K562 (cell line): Measurements from ENCODE around the gene PPP2R5A. TPM values are rescaled to one million over a fixed set of nuclear protein-coding genes. Genes with fewer than 3 reads are reported as not detected.

Source experiments
- AFF1 ChIP-seq, 2 experiments: fragments of 450-650 bp; IDR thresholded peaks; 2 replicates each; pipeline ENCODE4 v1.6.1; 2018; ENCODE audit warnings: mild to moderate bottlenecking in 2 of 2, low read depth in 1 of 2; ENCODE audit not compliant: partially characterized antibody in 2 of 2
- AFF4 ChIP-seq: sonication (generic); formaldehyde crosslinking; IDR thresholded peaks from 2 replicates; pipeline ENCODE4 v1.8.0; 2023; ENCODE audit warnings: mild to moderate bottlenecking, missing genetic modification reagents
- BRD4 ChIP-seq: fragments of 200-600 bp; sonication (generic); IDR thresholded peaks from 2 replicates; pipeline ENCODE4 v1.6.1; 2017; ENCODE audit warnings: inconsistent platforms
- CTBP1 ChIP-seq: fragments of 450-650 bp; IDR thresholded peaks from 2 replicates; pipeline ENCODE4 v1.6.1; 2016; ENCODE audit warnings: borderline replicate concordance
- DLX4 ChIP-seq: fragments of 250-450 bp; sonication (Bioruptor Pico); IDR thresholded peaks from 2 replicates; pipeline ENCODE4 v1.6.1; 2021; ENCODE audit warnings: mild to moderate bottlenecking
- FOS ChIP-seq: IDR thresholded peaks from 3 replicates; pipeline ENCODE4 v1.6.1; 2011; ENCODE audit not compliant: insufficient read length; ENCODE audit errors: extremely low read depth
- FOSL1 ChIP-seq: fragments of 200-800 bp; sonication (Bioruptor generic); conservative IDR thresholded peaks from 2 replicates; pipeline ENCODE4 v1.6.1; 2016; ENCODE audit warnings: missing genetic modification characterization, missing compliant biosample characterization
- NCOA2 ChIP-seq, 2 experiments: fragments of 450-650 bp; IDR thresholded peaks; 2 replicates each; pipeline ENCODE4 v1.6.1; 2018; ENCODE audit warnings: mild to moderate bottlenecking in 2 of 2, moderate library complexity in 1 of 2; ENCODE audit not compliant: partially characterized antibody in 2 of 2
- RBM14 ChIP-seq: fragments of 200-400 bp; formaldehyde crosslinking; IDR thresholded peaks from 2 replicates; pipeline ENCODE4 v1.6.1; 2018; ENCODE audit warnings: low read depth, mild to moderate bottlenecking, low read length, moderate library complexity, borderline replicate concordance; ENCODE audit not compliant: insufficient read depth
- SREBF2 ChIP-seq: sonication (generic); formaldehyde crosslinking; IDR thresholded peaks from 2 replicates; pipeline ENCODE4 v1.4.0; 2020; ENCODE audit warnings: mild to moderate bottlenecking, missing genetic modification reagents
- SRF ChIP-seq, 2 experiments: fragments of 250-450, 450-650 bp in 1 of 2; sonication (Bioruptor Pico) in 1 of 2; sonication (generic) in 1 of 2; formaldehyde crosslinking; IDR thresholded peaks; 2 replicates each; pipeline versions ENCODE4 v1.5.0 to v1.5.1; 2020 to 2022; ENCODE audit warnings: mild to moderate bottlenecking in 1 of 2, missing genetic modification reagents in 1 of 2
- TCFL5 ChIP-seq: fragments of 250-450 bp; sonication (Bioruptor Pico); conservative IDR thresholded peaks from 2 replicates; pipeline ENCODE4 v1.6.1; 2021; ENCODE audit warnings: mild to moderate bottlenecking, moderate library complexity, matching md5 sums
- UBTF ChIP-seq, 2 experiments: IDR thresholded peaks; 2 replicates each; pipeline ENCODE4 v1.6.1; 2012; ENCODE audit warnings: improper control_type of control experiment in 2 of 2, low read depth in 2 of 2, low read length in 2 of 2, borderline replicate concordance in 1 of 2
- ZKSCAN3 ChIP-seq: fragments of 250-450 bp; sonication (Bioruptor Pico); IDR thresholded peaks from 2 replicates; pipeline ENCODE4 v1.4.0; 2020
- ZNF583 ChIP-seq: fragments of 250-450 bp; sonication (Bioruptor Pico); IDR thresholded peaks from 2 replicates; pipeline ENCODE4 v1.4.0; 2020
- polyA plus RNA-seq, 8 experiments: library from polyadenylated mRNA; depleted of rRNA in 4 of 8; stranded (reverse) in 5 of 8; unstranded in 3 of 8; fragments of >200 nt; fragmentation: Nextera tagmentation in 2 of 8; fragmentation: Illumina TruSeq in 1 of 8; extraction: Ambion mirVana in 2 of 8; extraction: Trizol in 1 of 8; gene quantifications; 2 replicates each; pipeline versions ENCODE4 v1.2.1 to v1.2.3, GENCODE V29; 2011 to 2014; ENCODE audit warnings: inconsistent platforms in 1 of 8, missing spikeins in 1 of 8
- total RNA-seq, 7 experiments: library from RNA; depleted of rRNA in 6 of 7; stranded (reverse); fragments of >200 nt in 6 of 7; fragmentation: Illumina TruSeq in 2 of 7; extraction: Trizol in 2 of 7; gene quantifications; 2 replicates each; pipeline versions ENCODE4 v1.2.1 to v1.2.3, GENCODE V29; 2011 to 2021; ENCODE audit warnings: low replicate concordance in 1 of 7

The PPP2R5A gene
- total and polyA plus RNA-seq, 9 of the 15 experiments (the other 6 are each of a cell fraction or from before 2014, with no cell fraction given) = 26.9 to 106 (median 64.3) TPM

- TF ChIP-seq AFF1 (IDR thresholded peaks at IDR 0.05; ENCODE audit: low read depth in 1 of 2, partially characterized antibody in 2 of 2) = peak in 1 of 2 experiments; percentile 80
- TF ChIP-seq FOSL1 (tag) = 0 out of 2 replicates have a peak, but pooled peaks have one; percentile 44
- TF ChIP-seq CTBP1 = peak; percentile 100
- no peak for TF ChIP-seq SREBF2 (CRISPR knock-in tag)
- no peak; a peak in 1 of 4 replicates for TF ChIP-seq SRF (CRISPR knock-in tag; IDR thresholded peaks at IDR 0.05)
- peak; percentile 47; the same call in 1 of the 2 replicates for TF ChIP-seq ZNF583
- TF ChIP-seq NCOA2 (IDR thresholded peaks at IDR 0.05; ENCODE audit: partially characterized antibody in 2 of 2) = no peak
- peak; percentile 70; the same call in 1 of the 2 replicates for TF ChIP-seq AFF4 (CRISPR knock-in tag)
- peak; percentile 97 for TF ChIP-seq FOS
- TF ChIP-seq TCFL5 (CRISPR knock-in tag) = no peak
- TF ChIP-seq RBM14 = no peak
- no peak for TF ChIP-seq DLX4 (CRISPR knock-in tag)
- TF ChIP-seq UBTF (IDR thresholded peaks at IDR 0.05; ENCODE audit: borderline replicate concordance in 1 of 2, low read depth in 2 of 2, low read length in 2 of 2) = peak; percentile 56 to 84; a peak in 1 of 4 replicates
- TF ChIP-seq ZKSCAN3 (CRISPR knock-in tag) = no peak
- no peak for TF ChIP-seq BRD4
Measured at GRCh38 chr1:212284744-212285684, at the start of gene PPP2R5A (continued).
